Activated CD4-positive, alpha-beta T cell treated with anti-CD3 and anti-CD28 coated beads, Interleukin-2, amount 50 U/mL, for 16 hours (primary cell): ENCODE measurements around the gene PDCD5.
"Not testable (repeated sequence)": the region's sequence is repeated elsewhere in the genome, so short reads cannot be mapped to it uniquely, and the experiment has no call there.

Experiments
- DNase-seq: peaks from one replicate; pipeline ENCODE4 v3.0.0-alpha.2; 2020

PDCD5 gene

GRCh38 chr19:32580901-32581704 is at the start of gene PDCD5:
Gene PDCD5 (plus strand): TSS chr19:32581190. CDS start chr19:32581262, 72 bp downstream.
- DNase-seq: peak; percentile 97

GRCh38 chr19:32532233-32532632 is 48.8 kb upstream of the PDCD5 start:
- DNase-seq: no peak

GRCh38 chr19:32537580-32537979 is 43.4 kb upstream of the PDCD5 start:
- DNase-seq: no peak

- DNase-seq: no peak
Observed at GRCh38 chr19:32539240-32539916, 41.6 kb upstream of the PDCD5 start.

GRCh38 chr19:32540621-32541020 is 40.4 kb upstream of the PDCD5 start:
- no peak for DNase-seq

- not testable (repeated sequence) for DNase-seq
Observed at GRCh38 chr19:32541376-32541775, 39.6 kb upstream of the PDCD5 start.

- DNase-seq: no peak
Observed at GRCh38 chr19:32542477-32543108, 38.4 kb upstream of the PDCD5 start.

GRCh38 chr19:32543115-32543900 is 37.7 kb upstream of the PDCD5 start:
- DNase-seq: no peak

- DNase-seq: no peak
Observed at GRCh38 chr19:32544917-32545316, 36.1 kb upstream of the PDCD5 start.

GRCh38 chr19:32550666-32551065 is 30.3 kb upstream of the PDCD5 start:
- DNase-seq: no peak

GRCh38 chr19:32555786-32556185 is 25.2 kb upstream of the PDCD5 start:
- DNase-seq: no peak

GRCh38 chr19:32558607-32559228 is 22.3 kb upstream of the PDCD5 start:
- DNase-seq: no peak

- no peak for DNase-seq
Observed at GRCh38 chr19:32563761-32564160, 17.2 kb upstream of the PDCD5 start.

GRCh38 chr19:32566246-32566830 is 14.7 kb upstream of the PDCD5 start:
- no peak for DNase-seq

GRCh38 chr19:32567486-32567885 is 13.5 kb upstream of the PDCD5 start:
- no peak for DNase-seq

- DNase-seq: peak; percentile 50
Observed at GRCh38 chr19:32570081-32570785, 10.8 kb upstream of the PDCD5 start.

GRCh38 chr19:32571471-32572075 is 9.4 kb upstream of the PDCD5 start:
- DNase-seq: not testable (repeated sequence)

- DNase-seq: not testable (repeated sequence)
Observed at GRCh38 chr19:32572700-32573491, 8.1 kb upstream of the PDCD5 start.

- no peak for DNase-seq
Observed at GRCh38 chr19:32573492-32573794, 7.5 kb upstream of the PDCD5 start.

GRCh38 chr19:32576790-32577189 is 4.2 kb upstream of the PDCD5 start:
- no peak for DNase-seq
